Left kidney (tissue), 2 donors: ENCODE data around the gene BLOC1S3. TPM values are rescaled to one million over a fixed set of nuclear protein-coding genes. Genes with fewer than 3 reads are reported as not detected.
"Not testable (repeated sequence)": the region's sequence is repeated elsewhere in the genome, so short reads cannot be mapped to it uniquely, and the experiment has no call there.

Experiments
- DNase-seq: peaks from one replicate; pipeline ENCODE4 v3.0.0-alpha.2; 2013
- polyA plus RNA-seq: library from polyadenylated mRNA; unstranded; fragments of 120-200 nt; gene quantifications from one replicate; pipeline ENCODE4 v1.2.1, GENCODE V29; 2013; ENCODE audit not compliant: insufficient read length

BLOC1S3 gene
- polyA plus RNA-seq, 1 donor, result 9.4 TPM

DNA sequence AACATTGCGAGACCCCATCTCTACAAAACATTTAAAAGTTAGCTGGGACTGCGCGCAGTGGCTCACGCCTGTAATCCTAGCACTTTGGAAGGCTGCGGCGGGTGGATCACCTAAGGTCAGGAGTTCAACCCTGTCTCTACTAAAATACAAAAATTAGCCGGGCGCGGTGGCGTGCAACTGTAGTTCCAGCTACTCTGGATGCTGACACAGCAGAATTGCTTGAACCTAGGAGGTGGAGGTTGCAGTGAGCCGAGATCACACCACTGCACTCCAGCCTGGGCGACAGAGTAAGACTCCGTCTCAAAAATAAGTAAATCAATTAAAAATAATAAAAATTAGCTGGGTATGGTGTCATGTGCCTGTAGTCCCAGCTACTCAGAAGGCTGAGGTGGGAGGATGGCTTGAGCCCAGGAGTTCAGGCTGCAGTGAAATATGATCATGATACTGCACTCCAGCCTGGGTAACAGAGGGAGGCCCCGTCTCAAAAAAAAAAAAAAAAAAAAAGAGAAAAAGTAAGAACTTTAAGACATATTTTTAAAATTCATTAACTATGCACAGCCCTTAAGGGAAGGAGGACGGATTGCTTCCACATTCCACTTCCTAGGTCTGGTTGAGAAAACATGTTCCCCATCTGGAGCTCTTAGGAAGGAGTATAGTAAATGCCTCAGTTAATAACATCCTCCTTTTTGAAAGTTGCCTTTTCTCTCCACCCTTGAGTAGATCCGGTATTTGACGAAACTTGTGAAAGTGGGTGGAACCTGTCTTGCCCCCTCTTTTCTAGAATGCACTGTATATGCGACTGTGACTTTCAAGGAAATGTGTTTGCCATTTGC lies 40.5 kb downstream of the BLOC1S3 start:
- no peak for DNase-seq

- DNase-seq, result no peak
These were observed 44.1 kb downstream of the BLOC1S3 start for GRCh38 chr19:45222724-45223123.

GRCh38 chr19:45223879-45224278 lies 45.3 kb downstream of the BLOC1S3 start:
- DNase-seq, result no peak

DNA sequence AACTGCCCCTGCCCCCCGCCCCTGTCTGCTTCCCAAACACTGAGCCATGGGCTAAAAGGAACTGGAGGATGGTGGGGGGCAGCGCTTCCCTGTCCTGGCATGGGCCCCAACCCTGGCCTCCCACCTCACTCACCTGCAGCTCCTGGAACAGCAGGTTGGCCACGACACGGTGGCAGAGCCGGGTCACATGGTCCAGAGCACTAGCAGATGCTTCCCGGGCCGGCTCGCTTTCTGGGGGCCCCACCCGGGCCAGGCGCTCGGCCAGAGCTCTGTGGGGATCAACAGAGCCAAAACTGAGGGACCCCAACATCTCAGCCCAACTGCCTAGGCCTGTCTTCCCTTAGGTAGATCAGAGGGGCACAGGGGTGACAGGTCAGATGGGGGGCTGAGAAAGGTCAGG lies 46.1 kb downstream of the BLOC1S3 start:
- DNase-seq, result no peak

GRCh38 chr19:45229056-45229455 lies 50.5 kb downstream of the BLOC1S3 start:
- DNase-seq, result not testable (repeated sequence)

Other genes starting within 250 kb of the BLOC1S3 start
- not detected for gene APOC4, start 236.5 kb upstream of the BLOC1S3 start, polyA plus RNA-seq
- gene APOC2, start 232.7 kb upstream of the BLOC1S3 start, polyA plus RNA-seq, result 10.1 TPM
- 121 TPM for gene CLPTM1, start 223.4 kb upstream of the BLOC1S3 start, polyA plus RNA-seq
- 4.5 TPM for gene RELB, start 177.3 kb upstream of the BLOC1S3 start, polyA plus RNA-seq
- gene CLASRP, start 139.7 kb upstream of the BLOC1S3 start, polyA plus RNA-seq, result 76.8 TPM
- gene ZNF296, start 102.3 kb upstream of the BLOC1S3 start, polyA plus RNA-seq, result 0.98 TPM
- 22.5 TPM for gene GEMIN7, start 99.5 kb upstream of the BLOC1S3 start, polyA plus RNA-seq
- 23.6 TPM for gene PPP1R37, start 85.6 kb upstream of the BLOC1S3 start, polyA plus RNA-seq
- 0.17 TPM for gene NKPD1, start 17.8 kb upstream of the BLOC1S3 start, polyA plus RNA-seq
- 24.5 TPM for gene TRAPPC6A, start 547 bp upstream of the BLOC1S3 start, polyA plus RNA-seq
- 5.1 TPM for gene EXOC3L2, start 66.6 kb downstream of the BLOC1S3 start, polyA plus RNA-seq
- 41.7 TPM for gene MARK4, start 72.5 kb downstream of the BLOC1S3 start, polyA plus RNA-seq
- gene CKM, start 144.1 kb downstream of the BLOC1S3 start, polyA plus RNA-seq, result 0.38 TPM
- 1.7 TPM for gene KLC3, start 162.0 kb downstream of the BLOC1S3 start, polyA plus RNA-seq
- 38.0 TPM for gene ERCC2, start 191.8 kb downstream of the BLOC1S3 start, polyA plus RNA-seq
- gene PPP1R13L, start 226.3 kb downstream of the BLOC1S3 start, polyA plus RNA-seq, result 9.1 TPM
- gene POLR1G, start 227.9 kb downstream of the BLOC1S3 start, polyA plus RNA-seq, result 3.3 TPM
- 73.9 TPM for gene ERCC1, start 245.1 kb downstream of the BLOC1S3 start, polyA plus RNA-seq